Activated CD4-positive, alpha-beta T cell treated with anti-CD3 and anti-CD28 coated beads for 24 hours (primary cell): ENCODE measurements around the gene OR52B6.
"Not testable (repeated sequence)": the region's sequence is repeated elsewhere in the genome, so short reads cannot be mapped to it uniquely, and the experiment has no call there.

Source experiments
- DNase-seq, 2 donors: peaks; one replicate each; pipeline ENCODE4 v3.0.0-alpha.2; 2020; ENCODE audit warnings: low read depth in 2 of 2

Gene OR52B6

GRCh38 chr11:5580577-5580976 is at the start of gene OR52B6:
TSS of gene OR52B6 (plus strand) at chr11:5580877. CDS start at chr11:5580877, 0 bp downstream.
- no peak for DNase-seq

GRCh38 chr11:5531053-5531831 is 49.4 kb upstream of the OR52B6 start:
- no peak for DNase-seq

DNA sequence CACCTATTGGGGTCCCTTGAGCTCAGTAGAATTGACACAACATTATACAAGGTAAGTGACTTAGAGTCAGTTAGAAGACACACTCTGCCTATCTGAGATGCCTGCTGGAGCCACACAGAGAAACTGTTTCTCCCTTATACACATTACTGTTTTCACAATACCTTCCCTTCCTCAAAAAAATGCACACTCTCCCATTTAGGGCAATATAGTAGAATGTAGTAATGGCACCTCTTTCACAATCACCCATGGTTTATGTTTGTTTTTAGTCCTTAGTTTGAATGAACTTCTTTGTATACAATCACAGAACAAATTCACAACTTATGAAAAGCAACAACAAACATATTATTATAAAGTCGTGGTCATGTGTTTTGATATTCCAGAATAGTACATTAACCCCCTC is 46.6 kb upstream of the OR52B6 start:
- no peak for DNase-seq

DNA sequence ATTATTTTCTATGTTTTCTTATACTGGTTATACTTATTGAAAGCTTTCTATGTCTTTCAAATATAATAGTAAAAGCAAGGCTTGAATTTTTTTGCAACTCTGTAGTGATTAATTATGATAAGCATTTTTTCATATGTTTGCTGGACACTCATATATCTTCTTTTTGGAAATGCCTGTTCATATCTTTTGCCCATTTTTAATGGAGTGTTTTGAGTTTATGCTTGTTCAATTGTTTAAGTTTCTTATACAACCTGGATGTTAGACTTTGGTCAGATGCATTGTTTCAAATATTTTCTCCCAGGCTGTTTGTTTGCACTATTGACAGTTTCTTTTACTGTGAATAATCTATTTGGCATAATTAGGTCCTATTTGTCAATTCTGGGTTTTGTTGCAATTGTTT is 44.2 kb upstream of the OR52B6 start:
- no peak for DNase-seq

GRCh38 chr11:5541427-5541826 is 39.2 kb upstream of the OR52B6 start:
- no peak for DNase-seq

DNA sequence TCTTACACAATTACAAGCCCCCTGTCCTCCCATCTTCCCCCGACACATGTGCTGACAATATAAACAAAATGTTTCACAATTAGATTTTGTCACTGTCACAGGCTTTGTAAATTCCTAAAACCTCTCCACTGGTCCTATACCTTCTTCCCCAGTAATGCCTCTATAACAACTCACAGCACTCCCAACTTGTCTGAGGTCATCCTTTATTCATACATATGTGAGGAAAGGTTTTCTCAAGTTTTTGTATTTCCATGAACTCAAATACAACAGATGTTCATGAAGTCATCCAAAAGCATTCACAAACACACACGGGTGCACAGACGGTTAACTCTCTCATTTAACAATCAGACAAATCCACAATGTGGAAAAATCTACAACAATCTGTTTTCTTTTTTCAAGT is 34.2 kb upstream of the OR52B6 start:
- no peak for DNase-seq

DNA sequence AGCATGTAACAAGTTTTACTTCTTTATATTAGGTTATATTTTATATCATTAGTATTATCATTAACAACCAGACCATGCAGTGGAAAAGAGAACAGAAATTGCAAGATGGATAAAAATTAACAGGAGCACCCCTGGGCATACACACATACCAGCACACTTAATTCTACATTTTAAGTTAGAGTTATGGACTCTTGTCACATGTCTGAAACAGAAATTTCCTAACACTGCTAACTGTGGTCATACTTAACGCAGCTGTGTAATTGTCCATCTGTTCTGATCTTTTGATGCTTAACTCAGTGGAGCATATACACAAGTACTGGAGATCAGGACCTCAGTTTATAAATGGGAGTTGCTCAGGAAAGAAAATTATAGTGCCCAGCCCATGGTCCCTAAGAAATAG is 32.7 kb upstream of the OR52B6 start:
- no peak for DNase-seq

DNA sequence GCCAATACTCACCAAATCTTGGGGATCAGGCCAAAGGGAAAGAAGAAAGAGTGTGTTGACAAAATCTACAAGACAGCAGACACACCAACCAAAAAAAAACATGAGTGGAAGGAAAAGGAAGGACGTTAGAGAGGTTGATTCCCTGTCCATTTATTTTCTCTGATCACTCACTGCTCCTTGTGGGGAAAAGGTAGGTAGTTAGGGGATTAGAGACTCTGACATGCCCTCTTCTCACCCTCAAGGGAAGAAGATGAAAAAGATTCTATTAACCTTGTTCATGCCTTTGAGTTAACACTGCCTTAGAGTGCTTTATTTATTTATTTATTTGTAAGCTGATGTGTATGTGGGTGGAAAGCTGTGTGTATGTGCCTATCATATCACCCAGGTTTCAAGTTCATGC is 32.2 kb upstream of the OR52B6 start, which contains the start of gene OR52H1:
Gene OR52H1, minus strand, starts transcription at position 101 of the 400 bp plus-strand sequence. CDS start 3,035 bp downstream, outside the sequence.
- DNase-seq, result no peak

- DNase-seq, result no peak
Measured at GRCh38 chr11:5550440-5551095, 30.1 kb upstream of the OR52B6 start.

- no peak for DNase-seq
Measured at GRCh38 chr11:5553343-5553742, 27.3 kb upstream of the OR52B6 start.

DNA sequence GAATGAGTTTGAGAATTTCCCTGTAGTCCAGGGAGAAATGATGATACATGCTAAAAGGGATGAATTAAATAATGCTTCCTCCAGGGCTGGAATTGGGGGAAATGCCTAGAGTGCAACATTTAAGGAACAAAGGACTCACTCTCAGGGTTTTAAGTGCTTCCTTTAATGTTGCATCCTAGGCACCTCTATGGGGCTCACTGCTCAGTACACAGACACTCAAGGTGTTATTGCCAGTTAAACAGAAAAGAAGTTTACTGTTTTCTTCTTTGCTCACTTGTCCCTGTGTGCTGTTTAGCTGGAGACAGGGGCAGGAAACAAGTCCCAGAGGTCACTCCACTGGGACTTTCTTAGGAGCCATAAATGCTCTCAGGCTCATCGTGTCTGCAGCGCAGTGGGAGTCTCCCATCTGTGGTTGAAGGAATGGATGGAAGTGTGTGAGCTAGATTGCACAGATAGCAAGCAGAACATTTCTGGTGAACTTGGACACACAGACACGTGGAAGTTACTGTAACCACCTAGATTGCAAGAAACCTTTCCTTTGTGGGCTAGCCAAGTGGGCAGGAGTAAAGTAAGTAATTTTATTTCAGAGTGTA is 24.0 kb upstream of the OR52B6 start:
- DNase-seq, result no peak

- DNase-seq, result no peak
Measured at GRCh38 chr11:5557751-5558150, 22.9 kb upstream of the OR52B6 start.

DNA sequence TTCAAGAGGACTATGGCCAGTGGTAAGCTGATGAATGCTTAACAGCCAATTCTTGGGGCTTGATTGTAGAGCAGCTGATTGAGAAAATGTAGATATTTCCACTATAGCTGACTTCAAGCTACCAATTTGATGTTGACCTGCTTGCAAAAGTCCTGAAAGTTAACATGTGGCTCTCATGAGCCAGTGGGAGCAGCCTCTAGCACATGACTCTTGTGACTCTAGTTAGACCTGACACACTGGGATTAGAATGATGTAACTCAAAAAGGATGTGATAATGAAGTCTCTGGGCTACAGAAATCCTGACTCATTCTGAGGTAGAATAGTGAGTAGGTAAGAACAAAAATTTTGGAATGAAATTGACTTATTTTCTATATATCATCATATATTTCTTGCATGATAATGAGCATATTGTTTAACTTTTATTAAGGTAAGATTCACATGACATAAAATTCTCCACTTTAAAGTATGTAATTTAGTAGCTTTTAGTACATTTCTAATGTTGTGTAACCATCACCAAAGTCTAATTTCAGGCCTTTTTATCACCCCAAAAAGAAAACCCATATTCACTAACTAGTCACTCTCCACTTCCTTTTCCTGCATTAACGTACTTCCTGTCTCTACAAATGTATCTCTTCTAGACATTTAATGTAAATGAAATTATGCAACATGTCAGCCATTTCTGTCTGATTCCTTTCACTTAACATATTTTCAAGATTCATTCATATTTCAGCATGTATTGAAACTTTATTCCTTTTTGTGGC is 16.2 kb upstream of the OR52B6 start:
- no peak for DNase-seq

DNA sequence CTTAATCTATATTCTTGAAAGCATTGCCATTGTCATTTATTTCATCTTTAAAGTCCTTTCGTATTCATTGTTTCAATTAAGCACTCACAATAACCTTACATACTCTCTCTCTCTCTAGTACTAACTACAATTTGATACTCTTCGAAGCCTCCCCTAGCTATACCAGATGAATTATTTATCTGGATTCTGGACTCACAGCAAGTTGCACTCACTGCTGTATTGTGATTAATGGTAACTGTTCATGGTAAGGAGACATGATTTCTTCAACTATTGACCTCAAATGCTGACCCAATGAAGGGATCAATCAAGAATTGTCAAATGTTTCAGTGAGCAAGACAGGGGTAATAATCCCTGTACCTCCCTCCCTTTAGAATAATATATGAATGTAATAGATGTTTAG is 6.0 kb upstream of the OR52B6 start:
- no peak for DNase-seq

DNA sequence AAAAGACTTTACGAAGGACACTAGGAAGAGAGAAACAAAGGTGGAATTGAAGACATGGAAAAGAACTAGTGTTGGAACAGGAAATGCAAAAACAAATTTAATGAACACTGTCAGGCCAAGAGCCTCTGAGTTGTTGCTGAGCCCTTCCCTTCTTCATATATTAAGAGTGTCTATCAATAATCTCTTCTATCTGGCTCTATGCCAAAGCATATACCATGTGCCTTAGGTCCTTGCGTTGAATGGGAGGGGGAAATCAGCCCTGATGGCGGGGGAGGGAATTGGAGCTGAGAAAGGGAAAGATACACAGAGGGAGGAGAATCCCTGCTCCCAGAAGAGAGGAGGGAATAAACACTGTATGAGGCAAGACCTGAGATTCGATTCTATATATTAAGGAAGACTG is 5.5 kb upstream of the OR52B6 start:
- no peak for DNase-seq

GRCh38 chr11:5577101-5577500 is 3.6 kb upstream of the OR52B6 start:
- DNase-seq, result no peak

GRCh38 chr11:5581014-5581413 is 337 bp downstream of the OR52B6 start:
- no peak for DNase-seq

DNA sequence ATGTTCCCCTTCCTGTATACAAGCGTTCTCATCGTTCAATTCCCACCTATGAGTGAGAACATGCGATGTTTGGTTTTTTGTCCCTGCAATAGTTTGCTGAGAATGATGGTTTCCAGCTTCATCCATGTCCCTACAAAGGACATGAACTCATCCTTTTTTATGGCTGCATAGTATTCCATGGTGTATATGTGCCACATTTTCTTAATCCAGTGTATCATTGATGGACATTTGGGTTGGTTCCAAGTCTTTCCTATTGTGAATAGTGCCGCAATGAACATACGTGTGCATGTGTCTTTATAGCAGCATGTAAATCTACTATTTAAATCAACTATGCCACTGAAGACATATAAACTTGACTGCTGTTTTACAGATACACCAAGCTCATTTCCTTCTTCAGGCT is 3.8 kb downstream of the OR52B6 start:
- not testable (repeated sequence) for DNase-seq

DNA sequence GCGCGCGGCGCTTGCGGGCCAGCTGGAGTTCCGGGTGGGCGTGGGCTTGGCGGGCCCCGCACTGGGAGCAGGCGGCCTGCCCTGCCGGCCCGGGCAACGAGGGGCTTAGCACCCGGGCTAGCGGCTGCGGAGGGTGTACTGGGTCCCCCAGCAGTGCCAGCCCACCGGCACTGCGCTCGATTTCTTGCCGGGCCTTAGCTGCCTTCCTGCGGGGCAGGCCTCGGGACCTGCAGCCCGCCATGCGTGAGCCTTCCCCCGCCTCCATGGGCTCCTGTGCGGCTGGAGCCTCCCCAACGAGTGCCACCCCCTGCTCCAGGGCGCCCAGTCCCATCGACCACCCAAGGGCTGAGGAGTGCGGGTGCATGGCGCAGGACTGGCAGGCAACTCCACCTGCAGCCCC is 9.2 kb downstream of the OR52B6 start:
- DNase-seq, result not testable (repeated sequence)

GRCh38 chr11:5591613-5592012 is 10.9 kb downstream of the OR52B6 start:
- DNase-seq, result no peak

GRCh38 chr11:5592615-5593014 is 11.9 kb downstream of the OR52B6 start:
- no peak for DNase-seq

GRCh38 chr11:5593146-5593545 is 12.5 kb downstream of the OR52B6 start:
- DNase-seq, result no peak
